HUES48 (cell line): ENCODE results near the gene TRIM5.
"Not testable (repeated sequence)": the region's sequence is repeated elsewhere in the genome, so short reads cannot be mapped to it uniquely, and the experiment has no call there.

ENCODE experiments used
- H3K27ac ChIP-seq: one replicate; pipeline ENCODE4 v1.7.0; 2013; ENCODE audit warnings: low read depth, low read length, inconsistent platforms
- H3K27me3 ChIP-seq: 2 replicates; pipeline ENCODE4 v1.6.1; 2013; ENCODE audit warnings: mild to moderate bottlenecking, low read length; ENCODE audit not compliant: control insufficient read depth, insufficient read depth
- H3K36me3 ChIP-seq: 2 replicates; pipeline ENCODE4 v1.6.1; 2013; ENCODE audit warnings: low read length; ENCODE audit not compliant: control insufficient read depth, insufficient read depth
- H3K4me1 ChIP-seq: 2 replicates; pipeline ENCODE4 v1.6.1; 2013; ENCODE audit warnings: mild to moderate bottlenecking, low read length; ENCODE audit not compliant: control insufficient read depth, insufficient read depth
- H3K4me3 ChIP-seq: 2 replicates; pipeline ENCODE4 v1.5.1; 2013; ENCODE audit warnings: mild to moderate bottlenecking, low read depth, low read length
- H3K9ac ChIP-seq: 2 replicates; pipeline ENCODE4 v1.6.1; 2013; ENCODE audit warnings: mild to moderate bottlenecking, low read depth, low read length, moderate library complexity
- H3K9me3 ChIP-seq: 2 replicates; pipeline ENCODE4 v1.6.1; 2013; ENCODE audit warnings: low read length; ENCODE audit not compliant: control insufficient read depth, insufficient read depth

TRIM5 gene

DNA sequence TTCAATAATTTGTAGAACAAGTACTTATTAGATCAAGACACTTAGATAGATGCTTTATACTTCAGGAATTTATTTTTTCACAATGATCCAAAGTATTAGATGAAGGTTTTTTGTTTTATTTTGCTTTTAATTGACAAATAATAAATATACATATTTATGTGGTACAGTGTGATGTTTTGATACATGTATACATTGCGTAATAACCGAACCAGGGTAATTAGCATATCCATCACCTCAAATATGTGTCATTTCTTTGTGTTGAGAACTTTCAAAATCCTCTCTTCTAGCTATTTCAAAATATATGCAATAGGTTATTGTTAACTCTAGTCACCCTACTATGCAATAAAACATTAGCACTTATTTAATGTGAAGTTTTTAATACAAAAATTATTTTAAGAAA, 21.4 kb downstream of the TRIM5 start:
- Histone ChIP-seq H3K9me3 (no peaks in the 10 kb centered on the region), H3K27me3 (no peaks in the 10 kb centered on the region), H3K4me1 (no peaks in the 10 kb centered on the region), H3K9ac (no peak overlapping the region), H3K36me3 (peaks cover 19% of the 10 kb centered on the region; the same call in 1 of the 2 replicates), H3K4me3 (no peak overlapping the region), H3K27ac (no peak overlapping the region)

- Histone ChIP-seq H3K4me3 (no peak overlapping the region), H3K27ac (no peak overlapping the region), H3K9ac (no peak overlapping the region), H3K36me3 (no peaks in the 10 kb centered on the region), H3K27me3 (no peaks in the 10 kb centered on the region), H3K4me1 (no peaks in the 10 kb centered on the region), H3K9me3 (no peaks in the 10 kb centered on the region; the same call in 1 of the 2 replicates)
These were observed 26.6 kb downstream of the TRIM5 start for GRCh38 chr11:5658318-5658717.

DNA sequence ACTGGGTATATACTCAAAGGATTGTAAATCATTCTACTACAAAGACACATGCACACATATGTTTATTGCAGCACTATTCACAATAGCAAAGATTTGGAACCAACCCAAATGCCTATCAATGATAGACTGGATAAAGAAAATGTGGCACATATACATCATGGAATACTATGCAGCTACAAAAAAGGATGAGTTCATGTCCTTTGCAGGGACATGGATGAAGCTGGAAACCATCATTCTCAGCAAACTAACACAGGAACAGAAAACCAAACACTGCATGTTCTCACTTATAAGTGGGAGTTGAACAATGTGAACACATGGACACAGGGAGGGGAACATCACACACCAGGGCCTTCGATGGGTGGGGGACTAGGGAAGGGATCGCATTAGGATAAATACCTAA, 27.9 kb downstream of the TRIM5 start:
- H3K27ac ChIP-seq, H3K36me3 ChIP-seq, H3K4me1 ChIP-seq, H3K4me3 ChIP-seq, H3K27me3 ChIP-seq, H3K9me3 ChIP-seq, H3K9ac ChIP-seq: not testable (repeated sequence)

GRCh38 chr11:5655474-5655873, 29.4 kb downstream of the TRIM5 start:
- H3K27me3 ChIP-seq, result no peaks in the 10 kb centered on the region
- H3K4me3 ChIP-seq, result no peak overlapping the region
- no peak overlapping the region for H3K27ac ChIP-seq
- H3K4me1 ChIP-seq, result no peaks in the 10 kb centered on the region
- no peak overlapping the region for H3K9ac ChIP-seq
- no peaks in the 10 kb centered on the region; the same call in 1 of the 2 replicates for H3K9me3 ChIP-seq
- no peaks in the 10 kb centered on the region for H3K36me3 ChIP-seq

- H3K9me3 ChIP-seq, result no peaks in the 10 kb centered on the region
- H3K36me3 ChIP-seq, result no peaks in the 10 kb centered on the region
- no peaks in the 10 kb centered on the region for H3K27me3 ChIP-seq
- H3K4me1 ChIP-seq, result no peaks in the 10 kb centered on the region
- H3K9ac ChIP-seq, result no peak overlapping the region
- no peak overlapping the region for H3K4me3 ChIP-seq
- H3K27ac ChIP-seq, result no peak overlapping the region
These were observed 38.7 kb downstream of the TRIM5 start for GRCh38 chr11:5646139-5646538.

DNA sequence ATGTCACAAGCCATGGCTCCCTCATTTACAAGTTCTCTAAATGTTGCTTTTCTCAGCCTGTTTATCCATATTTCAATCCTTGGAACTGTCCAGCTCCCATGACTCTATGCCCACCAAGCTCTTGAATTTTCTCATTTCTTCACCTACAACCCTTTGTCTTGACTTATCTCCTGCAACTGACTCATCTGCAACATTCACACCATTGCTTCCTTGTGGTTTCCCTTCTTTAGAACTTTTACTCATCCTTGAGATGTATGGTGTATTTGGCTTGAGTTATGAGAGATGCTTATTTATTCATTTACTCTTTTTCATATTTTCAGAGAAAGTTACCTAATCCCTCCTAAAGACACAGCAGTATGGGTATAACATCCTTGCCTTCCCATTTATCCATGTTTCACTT, 41.3 kb downstream of the TRIM5 start:
- Histone ChIP-seq H3K27me3 (no peaks in the 10 kb centered on the region), H3K9ac (no peak overlapping the region), H3K36me3 (no peaks in the 10 kb centered on the region), H3K27ac (no peak overlapping the region), H3K4me3 (no peak overlapping the region), H3K4me1 (no peaks in the 10 kb centered on the region), H3K9me3 (no peaks in the 10 kb centered on the region)

DNA sequence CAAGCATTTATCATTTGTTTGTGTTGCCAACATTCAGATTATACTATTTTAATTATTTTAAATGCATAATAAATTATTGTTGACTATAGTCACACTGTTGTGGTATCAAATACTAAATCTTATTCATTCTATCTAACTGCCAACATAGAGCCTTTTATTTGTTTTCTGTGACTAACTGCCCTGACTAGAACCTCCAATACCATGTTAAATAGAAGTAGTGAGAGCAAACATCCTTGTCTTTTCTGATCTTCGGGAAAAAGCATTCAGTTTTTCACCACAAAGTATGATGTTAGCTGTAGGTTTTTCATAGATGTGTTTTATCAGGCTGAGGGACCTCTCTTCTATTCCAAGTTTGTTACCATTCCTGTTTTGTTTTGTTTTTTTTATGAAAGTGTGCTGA, 44.9 kb downstream of the TRIM5 start:
- Histone ChIP-seq H3K9me3 (no peaks in the 10 kb centered on the region), H3K4me3 (no peak overlapping the region), H3K36me3 (no peaks in the 10 kb centered on the region), H3K27me3 (no peaks in the 10 kb centered on the region), H3K27ac (no peak overlapping the region), H3K4me1 (no peaks in the 10 kb centered on the region), H3K9ac (no peak overlapping the region)

DNA sequence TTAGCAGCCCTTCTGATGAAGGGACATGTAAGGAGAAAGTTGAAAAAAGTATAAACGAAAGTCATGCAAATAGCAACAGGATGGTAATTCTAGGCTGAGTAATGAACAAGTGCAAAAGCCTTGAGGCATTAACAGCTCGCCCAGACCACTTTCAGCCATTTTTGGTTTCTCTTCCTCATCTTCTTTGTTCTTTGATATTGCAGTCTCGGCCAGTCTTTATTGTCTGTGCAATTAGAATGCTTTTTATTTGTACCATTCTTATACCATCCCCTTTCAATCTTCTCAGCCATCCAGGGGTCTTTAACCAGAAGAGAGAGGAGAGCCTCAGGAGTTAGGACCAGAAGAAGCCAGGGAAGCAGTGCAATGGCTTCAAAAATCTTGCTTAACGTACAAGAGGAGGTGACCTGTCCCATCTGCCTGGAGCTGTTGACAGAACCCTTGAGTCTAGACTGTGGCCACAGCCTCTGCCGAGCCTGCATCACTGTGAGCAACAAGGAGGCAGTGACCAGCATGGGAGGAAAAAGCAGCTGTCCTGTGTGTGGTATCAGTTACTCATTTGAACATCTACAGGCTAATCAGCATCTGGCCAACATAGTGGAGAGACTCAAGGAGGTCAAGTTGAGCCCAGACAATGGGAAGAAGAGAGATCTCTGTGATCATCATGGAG, 52.8 kb downstream of the TRIM5 start:
- H3K9me3 ChIP-seq, result no peaks in the 10 kb centered on the region
- no peaks in the 10 kb centered on the region for H3K36me3 ChIP-seq
- no peak overlapping the region for H3K9ac ChIP-seq
- H3K4me3 ChIP-seq, result no peak overlapping the region
- no peaks in the 10 kb centered on the region for H3K4me1 ChIP-seq
- H3K27me3 ChIP-seq, result no peaks in the 10 kb centered on the region
- no peak overlapping the region for H3K27ac ChIP-seq

DNA sequence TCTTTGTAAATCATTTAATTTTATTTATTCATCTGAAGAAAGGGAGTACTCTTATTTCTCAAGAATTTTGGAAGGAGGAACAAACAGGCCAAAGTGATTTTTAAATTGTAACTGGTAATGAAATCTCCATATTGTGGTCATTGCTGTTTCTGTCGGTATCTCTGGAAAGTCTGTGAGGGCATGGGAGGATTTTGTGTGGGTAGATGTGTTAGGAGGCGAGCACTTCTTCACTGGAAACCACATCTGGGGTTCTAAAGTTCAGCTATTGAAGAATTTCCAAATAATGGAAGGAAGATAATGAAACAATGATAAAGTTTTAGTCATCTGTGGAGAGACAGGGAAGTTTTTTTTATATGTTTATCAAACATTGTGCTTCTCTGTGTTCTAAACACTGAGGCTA, 53.5 kb downstream of the TRIM5 start:
- Histone ChIP-seq H3K9me3 (no peaks in the 10 kb centered on the region), H3K4me3 (no peak overlapping the region), H3K9ac (no peak overlapping the region), H3K36me3 (no peaks in the 10 kb centered on the region), H3K27me3 (no peaks in the 10 kb centered on the region), H3K27ac (no peak overlapping the region), H3K4me1 (no peaks in the 10 kb centered on the region)

DNA sequence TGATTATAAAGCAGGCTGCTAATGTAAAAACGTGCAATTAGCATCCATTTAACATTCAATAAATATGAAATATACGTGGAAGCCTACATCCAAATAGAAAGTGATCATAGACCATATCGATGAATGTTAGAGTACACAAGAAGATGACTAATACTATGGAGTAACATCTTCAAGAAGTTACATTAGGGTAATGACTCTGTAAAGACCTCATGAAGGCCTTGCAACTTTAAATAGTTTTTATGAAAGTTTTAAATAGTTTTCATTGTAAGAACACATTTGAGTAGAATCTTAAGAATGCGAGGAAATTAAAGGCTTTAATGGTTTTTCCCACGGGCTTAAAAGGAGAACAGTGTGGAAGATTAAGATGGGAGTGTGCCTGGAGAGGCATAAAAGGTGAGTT, 58.7 kb downstream of the TRIM5 start:
- no peaks in the 10 kb centered on the region for H3K27me3 ChIP-seq
- no peak overlapping the region for H3K9ac ChIP-seq
- no peak overlapping the region for H3K4me3 ChIP-seq
- no peaks in the 10 kb centered on the region for H3K9me3 ChIP-seq
- peaks cover 19% of the 10 kb centered on the region for H3K4me1 ChIP-seq
- H3K27ac ChIP-seq, result no peak overlapping the region
- H3K36me3 ChIP-seq, result no peaks in the 10 kb centered on the region

DNA sequence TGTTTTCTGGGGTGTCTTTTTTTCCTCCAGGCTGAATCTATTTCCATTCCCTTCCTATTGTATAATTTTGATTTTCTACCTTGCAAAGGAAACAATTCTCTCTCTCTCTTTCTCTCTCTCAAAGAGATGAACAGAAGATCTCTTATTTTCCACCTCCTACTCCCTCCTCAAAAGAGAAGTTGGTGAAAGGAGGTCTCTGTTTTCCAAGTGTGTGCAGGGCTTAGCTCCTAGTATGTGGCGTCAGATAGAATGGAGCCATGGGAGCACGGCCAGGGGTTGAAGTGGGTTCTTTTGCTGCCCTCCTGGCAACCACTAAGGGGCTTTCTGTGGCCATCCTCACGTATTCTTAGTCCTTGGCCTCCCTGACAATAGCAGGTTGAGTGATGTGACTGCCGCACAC, 59.6 kb downstream of the TRIM5 start:
- no peak overlapping the region for H3K9ac ChIP-seq
- peak overlapping the region; percentile 28; the same call in 1 of the 2 replicates for H3K4me3 ChIP-seq
- H3K9me3 ChIP-seq, result no peaks in the 10 kb centered on the region
- no peaks in the 10 kb centered on the region for H3K36me3 ChIP-seq
- no peaks in the 10 kb centered on the region for H3K27me3 ChIP-seq
- H3K27ac ChIP-seq, result no peak overlapping the region
- peaks cover 26% of the 10 kb centered on the region for H3K4me1 ChIP-seq
